Stomach (tissue), 4 donors: Measurements from ENCODE around the gene PTGDS.

Experiments
- CTCF ChIP-seq, 7 experiments: fragments of 450-650 bp in 4 of 7; fragments of 200-600 bp in 3 of 7; sonication (generic) in 3 of 7; IDR thresholded peaks; one replicate each; pipeline ENCODE4 v1.5.1; 2016 to 2019; ENCODE audit warnings: antibody characterized with exemption in 7 of 7, control low read depth in 2 of 7, mild to moderate bottlenecking in 1 of 7
- EP300 ChIP-seq: sonication (generic); formaldehyde crosslinking; IDR thresholded peaks from one replicate; pipeline ENCODE4 v1.6.1; 2017; ENCODE audit warnings: antibody characterized with exemption
- POLR2A ChIP-seq, 4 donors: fragments of 450-650 bp; IDR thresholded peaks; one replicate each; pipeline ENCODE4 v1.6.1; 2016; ENCODE audit warnings: antibody characterized with exemption in 4 of 4, control low read depth in 2 of 4, mild to moderate bottlenecking in 1 of 4, moderate library complexity in 1 of 4
- POLR2AphosphoS5 ChIP-seq, 3 donors: sonication (generic); formaldehyde crosslinking; IDR thresholded peaks; one replicate each; pipeline ENCODE4 v1.6.1; 2016; ENCODE audit warnings: antibody characterized with exemption in 3 of 3

DNA sequence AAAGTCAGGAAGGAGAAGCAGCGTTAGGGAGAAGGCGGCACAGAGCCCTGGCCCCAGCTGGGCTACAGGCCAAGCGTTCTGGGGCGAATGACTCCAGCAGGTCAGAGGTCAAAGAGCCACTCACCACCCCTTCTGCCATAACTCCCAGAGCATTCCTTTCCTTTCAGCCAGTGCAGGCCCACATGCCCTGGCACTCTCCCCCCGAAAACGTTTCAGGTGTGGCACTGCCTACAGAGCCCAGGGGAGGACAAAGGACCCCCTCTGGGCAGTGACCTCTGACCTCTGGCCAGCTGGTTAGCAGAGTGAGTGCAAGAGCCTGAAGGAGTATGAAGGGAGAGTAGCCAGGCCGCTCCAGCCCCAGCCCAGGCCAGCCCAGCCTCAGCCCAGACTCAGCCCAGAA, 45.9 kb downstream of the PTGDS start:
- TF ChIP-seq CTCF (IDR thresholded peaks at IDR 0.05) (no peak), POLR2A (IDR thresholded peaks at IDR 0.05) (no peak), EP300 (no peak), POLR2AphosphoS5 (IDR thresholded peaks at IDR 0.05) (no peak)
